Sigmoid colon (tissue), 4 donors: ENCODE results near the gene PFKFB2.

ENCODE experiments used
- POLR2AphosphoS5 ChIP-seq, 4 donors: sonication (generic); formaldehyde crosslinking; IDR thresholded peaks; one replicate each; pipeline ENCODE4 v1.6.1; 2017; ENCODE audit warnings: antibody characterized with exemption in 4 of 4
- TF ChIP-seq, protein P1 (sequence below), 4 experiments: fragments of 450-650 bp in 3 of 4; fragments of 200-600 bp in 1 of 4; IDR thresholded peaks; one replicate each; pipeline ENCODE4 v1.5.1; 2016 to 2019; ENCODE audit warnings: antibody characterized with exemption in 4 of 4, mild to moderate bottlenecking in 3 of 4, moderate library complexity in 2 of 4

DNA sequence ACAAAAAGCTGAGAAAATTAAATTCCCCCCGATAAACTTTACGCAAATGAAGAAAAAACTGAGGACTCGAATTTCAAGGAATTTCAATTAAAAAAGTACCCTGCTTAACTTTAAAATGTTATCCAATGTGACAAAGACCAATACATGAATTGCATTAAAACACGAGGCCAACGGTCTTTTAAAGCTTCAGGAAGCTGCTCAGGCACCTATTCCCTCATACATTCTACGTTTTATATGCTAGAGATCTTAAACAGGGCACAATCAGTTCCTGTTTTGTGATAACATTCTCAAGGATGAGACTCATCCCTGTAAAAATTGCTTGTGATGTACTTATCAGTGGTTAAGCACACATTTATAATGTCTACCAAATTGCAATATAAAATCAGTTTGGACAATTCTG lies 5.0 kb upstream of the PFKFB2 start:
- TF ChIP-seq, protein P1, sequence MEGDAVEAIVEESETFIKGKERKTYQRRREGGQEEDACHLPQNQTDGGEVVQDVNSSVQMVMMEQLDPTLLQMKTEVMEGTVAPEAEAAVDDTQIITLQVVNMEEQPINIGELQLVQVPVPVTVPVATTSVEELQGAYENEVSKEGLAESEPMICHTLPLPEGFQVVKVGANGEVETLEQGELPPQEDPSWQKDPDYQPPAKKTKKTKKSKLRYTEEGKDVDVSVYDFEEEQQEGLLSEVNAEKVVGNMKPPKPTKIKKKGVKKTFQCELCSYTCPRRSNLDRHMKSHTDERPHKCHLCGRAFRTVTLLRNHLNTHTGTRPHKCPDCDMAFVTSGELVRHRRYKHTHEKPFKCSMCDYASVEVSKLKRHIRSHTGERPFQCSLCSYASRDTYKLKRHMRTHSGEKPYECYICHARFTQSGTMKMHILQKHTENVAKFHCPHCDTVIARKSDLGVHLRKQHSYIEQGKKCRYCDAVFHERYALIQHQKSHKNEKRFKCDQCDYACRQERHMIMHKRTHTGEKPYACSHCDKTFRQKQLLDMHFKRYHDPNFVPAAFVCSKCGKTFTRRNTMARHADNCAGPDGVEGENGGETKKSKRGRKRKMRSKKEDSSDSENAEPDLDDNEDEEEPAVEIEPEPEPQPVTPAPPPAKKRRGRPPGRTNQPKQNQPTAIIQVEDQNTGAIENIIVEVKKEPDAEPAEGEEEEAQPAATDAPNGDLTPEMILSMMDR (IDR thresholded peaks at IDR 0.05) = no peak
- no peak for TF ChIP-seq POLR2AphosphoS5 (IDR thresholded peaks at IDR 0.05)
